Endothelial cell of umbilical vein (primary cell): ENCODE measurements around the gene LEO1. TPM values are rescaled to one million over a fixed set of nuclear protein-coding genes. Genes with fewer than 3 reads are reported as not detected.

ENCODE experiments used
- BruUV-seq: library from RNA; stranded (reverse); fragments of 400-500 nt; replicated peaks from 2 replicates; lab custom pipeline; 2021; lab: Mats Ljungman, UMichigan
- CTCF ChIA-PET: fragments of 300-600, 350-600 bp; sonication (Branson Sonifier 250); formaldehyde crosslinking; loops from one replicate; lab custom pipeline; 2021; ENCODE audit warnings: antibody characterized with exemption, inconsistent platforms; lab: Charles Lee
- POLR2A ChIA-PET: fragments of 300-600, 350-600 bp; sonication (Branson Sonifier 250); formaldehyde crosslinking; loops from one replicate; lab custom pipeline; 2021; ENCODE audit warnings: antibody characterized with exemption, inconsistent platforms; lab: Charles Lee
- DNase-seq: peaks from one replicate; pipeline ENCODE4 v3.0.0-alpha.2; 2011; ENCODE audit warnings: low read depth, low spot score
- FAIRE-seq: peaks from 2 replicates; lab custom pipeline; 2011; peaks lifted over from hg19 to GRCh38; lab: Jason Lieb, UNC
- H2AFZ ChIP-seq: 2 replicates; pipeline ENCODE4 v1.6.0; 2012; ENCODE audit warnings: low read depth, low read length, control low read depth, inconsistent platforms
- H3K27ac ChIP-seq: 2 replicates; pipeline ENCODE4 v1.5.1; 2011; ENCODE audit warnings: low read depth, mild to moderate bottlenecking, control low read depth, low read length, moderate library complexity; ENCODE audit not compliant: insufficient read depth
- H3K27me3 ChIP-seq, 2 experiments: 2 replicates each; pipeline versions ENCODE4 v1.6.0 to v1.6.1; 2011; ENCODE audit warnings: low read length in 2 of 2, mixed read lengths in 1 of 2; ENCODE audit not compliant: control insufficient read depth in 2 of 2, insufficient read depth in 2 of 2
- H3K36me3 ChIP-seq, 2 experiments: 2 replicates in 1 of 2; 3 replicates in 1 of 2; pipeline ENCODE4 v1.5.1; 2011; ENCODE audit warnings: low read length in 2 of 2, mild to moderate bottlenecking in 1 of 2, moderate library complexity in 1 of 2; ENCODE audit not compliant: control insufficient read depth in 2 of 2, insufficient read depth in 2 of 2; ENCODE audit errors: extremely low read depth in 1 of 2
- H3K4me1 ChIP-seq: 3 replicates; pipeline ENCODE4 v1.5.1; 2011; ENCODE audit warnings: mild to moderate bottlenecking, low read length; ENCODE audit not compliant: control insufficient read depth, insufficient read depth; ENCODE audit errors: extremely low read depth
- H3K4me2 ChIP-seq: 2 replicates; pipeline ENCODE4 v1.6.1; 2011; ENCODE audit warnings: low read length, control low read depth, mixed read lengths; ENCODE audit not compliant: insufficient read depth
- H3K4me3 ChIP-seq, 3 experiments: fragments of 200-600 bp in 1 of 3; sonication (generic), shearing (Covaris generic) in 1 of 3; replicated peaks in 1 of 3; 2 replicates each; pipeline ENCODE4 v1.5.1; 2011 to 2016; ENCODE audit warnings: control low read depth in 3 of 3, low read length in 3 of 3, mild to moderate bottlenecking in 2 of 3, inconsistent platforms in 1 of 3, low read depth in 1 of 3, moderate library complexity in 1 of 3; ENCODE audit not compliant: insufficient read depth in 1 of 3
- H3K79me2 ChIP-seq: 2 replicates; pipeline ENCODE4 v1.6.0; 2012; ENCODE audit warnings: low read length, inconsistent platforms; ENCODE audit not compliant: control insufficient read depth, insufficient read depth
- H3K9ac ChIP-seq: replicated peaks from 2 replicates; pipeline ENCODE3; 2011; ENCODE audit warnings: low read length, control low read depth; ENCODE audit not compliant: insufficient read depth; ENCODE audit errors: extremely low read depth
- H3K9me1 ChIP-seq: replicated peaks from 3 replicates; pipeline ENCODE4 v1.6.0; 2011; ENCODE audit warnings: mild to moderate bottlenecking, low read length; ENCODE audit not compliant: control insufficient read depth, insufficient read depth; ENCODE audit errors: extremely low read depth
- H3K9me3 ChIP-seq: replicated peaks from 2 replicates; pipeline ENCODE4 v1.5.1; 2012; ENCODE audit warnings: low read length, inconsistent platforms; ENCODE audit not compliant: control insufficient read depth, insufficient read depth
- H4K20me1 ChIP-seq: replicated peaks from 2 replicates; pipeline ENCODE3; 2011; ENCODE audit warnings: mild to moderate bottlenecking, low read length; ENCODE audit not compliant: control insufficient read depth, insufficient read depth; ENCODE audit errors: extremely low read depth
- EZH2 ChIP-seq: IDR thresholded peaks from 2 replicates; pipeline ENCODE4 v1.6.1; 2012; ENCODE audit warnings: borderline replicate concordance, low read depth, mild to moderate bottlenecking, moderate library complexity, low read length, inconsistent platforms; ENCODE audit not compliant: severe bottlenecking
- FOS ChIP-seq: IDR thresholded peaks from 2 replicates; pipeline ENCODE4 v1.6.1; 2011; ENCODE audit warnings: mild to moderate bottlenecking, low read length, moderate library complexity, borderline replicate concordance; ENCODE audit not compliant: insufficient read depth
- GATA2 ChIP-seq: IDR thresholded peaks from 2 replicates; pipeline ENCODE4 v1.7.0; 2011; ENCODE audit warnings: low read depth, mild to moderate bottlenecking, moderate library complexity, mixed read lengths, low read length; ENCODE audit not compliant: insufficient read length, insufficient read depth
- JUN ChIP-seq: IDR thresholded peaks from 2 replicates; pipeline ENCODE4 v1.6.1; 2011; ENCODE audit warnings: borderline replicate concordance, low read depth; ENCODE audit not compliant: insufficient read length, insufficient read depth
- MYC ChIP-seq: IDR thresholded peaks from one replicate; pipeline ENCODE4 v1.6.1; 2011; ENCODE audit warnings: mild to moderate bottlenecking, low read depth, low read length
- POLR2A ChIP-seq: IDR thresholded peaks from 2 replicates; pipeline ENCODE4 v1.6.1; 2012; ENCODE audit warnings: low read depth, mild to moderate bottlenecking, control low read depth, low read length
- POLR2AphosphoS5 ChIP-seq: IDR thresholded peaks from 2 replicates; pipeline ENCODE4 v1.6.1; 2012; ENCODE audit warnings: low read depth, mild to moderate bottlenecking, control low read depth, low read length, moderate library complexity; ENCODE audit not compliant: insufficient read depth
- dilution Hi-C: fragments of 300-500 bp; cut with MboI; formaldehyde crosslinking; loops from one replicate; pipeline ENCODE4 v1.15.0; 2019; ENCODE audit warnings: low sequenced_read_pairs; ENCODE audit not compliant: extremely low pct_ligation_motif_present
- intact Hi-C: fragments of 100-400 bp; cut with micrococcal nuclease; formaldehyde crosslinking; loops from one replicate; pipeline ENCODE4 v1.10.0; 2022
- polyA plus RNA-seq, 4 experiments: library from polyadenylated mRNA; depleted of rRNA in 3 of 4; stranded (reverse) in 3 of 4; unstranded in 1 of 4; fragments of >200 nt; gene quantifications; 2 replicates each; pipeline versions ENCODE4 v1.2.1 to v1.2.3, GENCODE V29; 2011 to 2012; ENCODE audit warnings: missing spikeins in 1 of 4
- total RNA-seq: library from RNA; stranded (reverse); gene quantifications from 2 replicates; pipeline ENCODE4 v1.2.3, GENCODE V29; 2021
- TF ChIP-seq, protein P1 (sequence below), 2 donors: IDR thresholded peaks; 1 replicate in 1 of 2; 2 replicates in 1 of 2; pipeline ENCODE4 v1.5.1; 2011; ENCODE audit warnings: low read length in 2 of 2, mild to moderate bottlenecking in 2 of 2, moderate library complexity in 2 of 2, control low read depth in 1 of 2, inconsistent platforms in 1 of 2, low read depth in 1 of 2; ENCODE audit not compliant: insufficient read depth in 1 of 2; ENCODE audit errors: extremely low read depth in 1 of 2
- TF ChIP-seq, protein P2 (sequence below): IDR thresholded peaks from 2 replicates; pipeline ENCODE4 v1.6.1; 2011; ENCODE audit not compliant: insufficient read depth, insufficient read length

The LEO1 gene
- total and polyA plus RNA-seq, 2 donors (not counting 3 experiments of a cell fraction or from before 2014, with no cell fraction given): 1.3 to 28.0 TPM

- Histone ChIP-seq H3K36me3 (no peaks in the 10 kb centered on the region), H3K79me2 (peaks cover 59% of the 10 kb centered on the region), H3K4me2 (no peak overlapping the region), H3K27me3 (no peaks in the 10 kb centered on the region), H3K4me3 (no peak overlapping the region), H3K9me1 (no peaks in the 10 kb centered on the region), H3K9ac (no peak overlapping the region), H3K27ac (no peak overlapping the region), H3K9me3 (no peaks in the 10 kb centered on the region), H3K4me1 (peaks cover 12% of the 10 kb centered on the region), H4K20me1 (no peaks in the 10 kb centered on the region), H2AFZ (no peak overlapping the region)
- intact Hi-C loops: no loop called here
- CTCF ChIA-PET: interaction anchor here (1.5 kb wide), 1 partner anchor 109 kb away, joined by 4 read pairs; no protein-coding TSS in a partner anchor
- POLR2A ChIA-PET: no interaction called here
- dilution Hi-C loops: no loop called here
- DNase-seq (no peak), FAIRE-seq (no peak)
- no TSS peak for BruUV-seq
- TF ChIP-seq FOS (no peak), MYC (no peak), JUN (no peak), GATA2 (no peak), POLR2AphosphoS5 (no peak), POLR2A (no peak), EZH2 (no peak)
- TF ChIP-seq, protein P1, sequence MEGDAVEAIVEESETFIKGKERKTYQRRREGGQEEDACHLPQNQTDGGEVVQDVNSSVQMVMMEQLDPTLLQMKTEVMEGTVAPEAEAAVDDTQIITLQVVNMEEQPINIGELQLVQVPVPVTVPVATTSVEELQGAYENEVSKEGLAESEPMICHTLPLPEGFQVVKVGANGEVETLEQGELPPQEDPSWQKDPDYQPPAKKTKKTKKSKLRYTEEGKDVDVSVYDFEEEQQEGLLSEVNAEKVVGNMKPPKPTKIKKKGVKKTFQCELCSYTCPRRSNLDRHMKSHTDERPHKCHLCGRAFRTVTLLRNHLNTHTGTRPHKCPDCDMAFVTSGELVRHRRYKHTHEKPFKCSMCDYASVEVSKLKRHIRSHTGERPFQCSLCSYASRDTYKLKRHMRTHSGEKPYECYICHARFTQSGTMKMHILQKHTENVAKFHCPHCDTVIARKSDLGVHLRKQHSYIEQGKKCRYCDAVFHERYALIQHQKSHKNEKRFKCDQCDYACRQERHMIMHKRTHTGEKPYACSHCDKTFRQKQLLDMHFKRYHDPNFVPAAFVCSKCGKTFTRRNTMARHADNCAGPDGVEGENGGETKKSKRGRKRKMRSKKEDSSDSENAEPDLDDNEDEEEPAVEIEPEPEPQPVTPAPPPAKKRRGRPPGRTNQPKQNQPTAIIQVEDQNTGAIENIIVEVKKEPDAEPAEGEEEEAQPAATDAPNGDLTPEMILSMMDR (IDR thresholded peaks at IDR 0.05; ENCODE audit: extremely low read depth in 1 of 2, insufficient read depth in 1 of 2, low read depth in 1 of 2, low read length in 2 of 2): no peak
- TF ChIP-seq, protein P2, sequence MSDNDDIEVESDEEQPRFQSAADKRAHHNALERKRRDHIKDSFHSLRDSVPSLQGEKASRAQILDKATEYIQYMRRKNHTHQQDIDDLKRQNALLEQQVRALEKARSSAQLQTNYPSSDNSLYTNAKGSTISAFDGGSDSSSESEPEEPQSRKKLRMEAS: no peak
Measured at GRCh38 chr15:51969728-51970127, 1.9 kb downstream of the LEO1 start.
